Measurements from ENCODE around the gene ACSL4.

The ACSL4 gene

DNA sequence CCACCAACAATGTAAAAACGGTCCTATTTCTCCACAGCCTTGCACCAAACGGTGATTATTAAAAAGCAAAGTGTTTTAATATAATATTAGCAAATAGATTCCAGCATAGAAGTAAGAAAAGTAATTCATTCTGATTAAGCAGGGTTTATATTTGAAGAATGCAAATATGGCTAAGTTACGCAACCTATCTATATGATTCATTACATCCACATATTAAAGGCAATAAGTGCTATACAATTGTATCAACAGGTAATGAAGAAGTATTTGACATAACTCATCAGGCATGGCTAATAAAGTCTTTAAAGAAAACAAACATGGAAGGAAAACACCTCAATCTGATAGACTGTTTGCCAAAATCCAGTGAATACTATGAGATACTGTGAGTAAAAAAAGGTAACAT, 137.0 kb downstream of the ACSL4 start:
- no peak for DNase-seq (ENCODE audit: low read depth)

Measured in activated T-helper 9 cell treated with anti-CD3 and anti-CD28 coated beads, Interleukin-2, amount 50 U/mL, for 16 hours (primary cell).